ENCODE data around the gene NCOA3.

The NCOA3 gene

GRCh38 chr20:47687095-47687987, 185.7 kb downstream of the NCOA3 start:
- no peak for DNase-seq

- DNase-seq, result no peak
Measured at GRCh38 chr20:47688385-47689381, 187.0 kb downstream of the NCOA3 start.

DNA sequence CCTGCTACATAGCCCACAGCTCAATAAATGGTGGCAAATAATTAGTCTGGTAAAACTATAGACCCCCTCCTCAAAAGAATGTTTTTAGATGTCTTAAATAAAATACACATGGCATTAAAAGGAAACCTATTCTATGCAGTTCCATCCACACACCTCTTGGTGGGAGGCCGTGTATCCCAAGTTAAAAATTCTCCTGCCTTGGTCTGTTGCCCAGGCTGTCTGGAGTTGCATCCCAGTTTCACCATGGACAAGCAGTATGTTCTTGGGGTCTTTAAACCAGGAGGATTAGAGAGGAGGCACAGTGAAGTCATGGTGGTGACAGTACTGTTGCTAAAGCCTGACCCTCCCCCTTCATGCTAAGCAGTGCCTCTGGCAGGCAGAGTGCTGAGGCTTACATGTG, 188.0 kb downstream of the NCOA3 start:
- no peak for DNase-seq

DNA sequence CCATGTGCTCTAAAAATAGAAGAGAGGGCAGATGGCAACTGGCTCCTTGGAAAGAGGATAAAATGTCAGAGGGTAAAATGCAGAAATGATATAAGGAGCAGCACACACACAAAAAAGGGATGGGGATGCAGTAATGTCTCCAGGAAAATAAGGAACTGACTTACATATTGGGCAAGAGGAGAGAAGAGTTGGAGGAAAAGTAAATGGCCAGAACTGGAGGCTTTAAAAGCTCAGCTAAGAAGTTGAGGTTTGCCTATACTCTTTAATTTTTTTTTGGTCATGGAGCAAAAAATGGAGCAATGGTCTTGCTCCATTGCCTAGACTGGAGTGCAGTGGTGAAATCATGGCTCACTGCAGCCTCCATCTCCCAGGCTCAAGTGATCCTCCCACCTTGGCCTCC, 189.9 kb downstream of the NCOA3 start:
- DNase-seq, result no peak

GRCh38 chr20:47694021-47694818, 192.5 kb downstream of the NCOA3 start:
- DNase-seq, result no peak

- DNase-seq, result no peak
Measured at GRCh38 chr20:47696856-47697255, 195.2 kb downstream of the NCOA3 start.

DNA sequence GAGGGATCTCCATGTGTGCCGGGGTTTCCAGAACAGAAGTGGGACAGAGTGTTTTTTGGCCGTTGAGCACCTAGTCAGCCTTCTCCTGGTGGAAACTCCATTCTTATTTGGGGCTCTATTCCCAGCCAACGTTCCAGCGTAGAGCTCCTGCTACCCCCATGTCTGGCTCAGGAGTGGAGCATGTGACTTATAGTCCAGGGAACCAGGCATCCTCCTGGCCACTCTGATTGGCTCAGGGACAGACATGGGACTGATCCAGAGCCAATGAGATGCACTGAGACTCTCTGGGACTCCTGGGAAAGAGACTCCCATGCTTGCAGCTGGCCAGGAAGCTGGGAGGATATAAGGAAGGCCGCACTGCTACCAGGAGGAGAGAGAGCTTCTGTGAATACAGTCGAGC, 196.5 kb downstream of the NCOA3 start:
- no peak for DNase-seq

GRCh38 chr20:47699818-47700217, 198.1 kb downstream of the NCOA3 start:
- no peak for DNase-seq

- DNase-seq, result no peak
Measured at GRCh38 chr20:47700327-47700726, 198.6 kb downstream of the NCOA3 start.

GRCh38 chr20:47701612-47702011, 199.9 kb downstream of the NCOA3 start:
- DNase-seq, result no peak

- DNase-seq, result no peak
Measured at GRCh38 chr20:47703748-47704147, 202.1 kb downstream of the NCOA3 start.

GRCh38 chr20:47704746-47705496, 203.2 kb downstream of the NCOA3 start:
- DNase-seq, result peak; percentile 66

- no peak for DNase-seq
Measured at GRCh38 chr20:47705497-47705856, 203.8 kb downstream of the NCOA3 start.

- no peak for DNase-seq
Measured at GRCh38 chr20:47706345-47706744, 204.7 kb downstream of the NCOA3 start.
